Heart left ventricle (tissue), 16 donors: Measurements from ENCODE around the gene TRPM7. TPM values are rescaled to one million over a fixed set of nuclear protein-coding genes. Genes with fewer than 3 reads are reported as not detected.

Experiments used
- ATAC-seq, 4 donors: fragments of 200-7000 bp; cut with Tn5 transposase; one replicate each; pipeline ENCODE4 v1.9.1; 2020 to 2022; ENCODE audit warnings: moderate library complexity in 4 of 4, mild to moderate bottlenecking in 3 of 4, moderate number of reproducible peaks in 1 of 4
- DNase-seq, 5 donors: peaks; one replicate each; pipeline ENCODE4 v3.0.0-alpha.2; 2020
- H3K27ac ChIP-seq, 12 donors: fragments of 200-600 bp; sonication (generic) in 4 of 12; one replicate each; pipeline versions ENCODE4 v1.5.0 to v1.8.0; 2016 to 2022; ENCODE audit warnings: mild to moderate bottlenecking in 2 of 12
- H3K27me3 ChIP-seq, 9 donors: fragments of 200-600 bp; sonication (generic) in 2 of 9; one replicate each; pipeline versions ENCODE4 v1.5.1 to v1.8.0; 2016 to 2022; ENCODE audit warnings: mild to moderate bottlenecking in 3 of 9
- H3K36me3 ChIP-seq, 9 donors: fragments of 200-600 bp; sonication (generic) in 2 of 9; one replicate each; pipeline versions ENCODE4 v1.5.0 to v1.8.0; 2018 to 2022; ENCODE audit warnings: mild to moderate bottlenecking in 2 of 9
- H3K4me1 ChIP-seq, 12 donors: fragments of 200-600 bp; sonication (generic) in 4 of 12; one replicate each; pipeline versions ENCODE4 v1.5.0 to v1.8.0; 2016 to 2022; ENCODE audit warnings: mild to moderate bottlenecking in 3 of 12
- H3K4me3 ChIP-seq, 12 donors: fragments of 200-600 bp; sonication (generic) in 4 of 12; one replicate each; pipeline versions ENCODE4 v1.5.0 to v1.8.0; 2017 to 2022; ENCODE audit warnings: mild to moderate bottlenecking in 9 of 12, moderate library complexity in 4 of 12
- H3K9me3 ChIP-seq, 12 donors: fragments of 200-600 bp; sonication (generic) in 4 of 12; one replicate each; pipeline versions ENCODE4 v1.5.0 to v1.8.0; 2016 to 2022; ENCODE audit warnings: mild to moderate bottlenecking in 1 of 12
- CTCF ChIP-seq, 12 donors: fragments of 200-600 bp; sonication (generic) in 4 of 12; IDR thresholded peaks; one replicate each; pipeline versions ENCODE4 v1.5.0 to v1.8.0; 2018 to 2022; ENCODE audit warnings: antibody characterized with exemption in 12 of 12, mild to moderate bottlenecking in 5 of 12
- POLR2A ChIP-seq, 2 donors: fragments of 450-650 bp; IDR thresholded peaks; one replicate each; pipeline ENCODE4 v1.6.1; 2017; ENCODE audit warnings: antibody characterized with exemption in 2 of 2, mild to moderate bottlenecking in 2 of 2, moderate library complexity in 2 of 2
- WGBS, 4 donors: extraction: QIAGEN DNeasy Blood & Tissue Kit in 2 of 4; methylation state at CpG; one replicate each; pipeline versions ENCODE4 v1.1.5 to v1.1.7; 2013 to 2018; 5-methylcytosine and 5-hydroxymethylcytosine counted together
- intact Hi-C, 10 donors: fragments of 100-400 bp; cut with DNase I; formaldehyde crosslinking; loops; one replicate each; pipeline versions ENCODE4 v1.11.1 to v1.14.2; 2022
- polyA plus RNA-seq, 2 donors: library from polyadenylated mRNA; stranded (reverse); fragments of 200-250 nt; gene quantifications; one replicate each; pipeline ENCODE4 v1.2.3, GENCODE V29; 2013
- total RNA-seq, 9 donors: library from RNA; depleted of rRNA in 2 of 9; stranded (reverse); fragments of >200 nt in 2 of 9; fragmentation: NEBNext Ultra II Directional in 3 of 9; extraction: Animal tissue kit (Norgen Biotek cat#: 25700) in 3 of 9; gene quantifications; one replicate each; pipeline versions ENCODE4 v1.1.0 to v1.2.4, GENCODE V29; 2016 to 2023
- donor health status: ischemic (EF 13 %, LVEDD 7.1; RV severe dilation, severe dysfunction).
- donor health status: healthy with polysubstance abuse.
- donor health status: DM: no; HTN: yes; CAD: no.
- donor health status: DM: no; HTN: no; CAD: no.
- donor health status: ischemic (EF 25% LVEDD 6.9; RV normal size, moderate dysfunction).
- donor health status: ischemic (EF 25% LVEDD 5.7; RV mildly dilated, moderate dysfunction).
- donor health status: healthy.
- donor health status: DM: yes; HTN: yes; CAD: no.
- donor health status: ischemic (EF 35%, LVEDD 5.7; RV mildly dilated, moderate dysfunction).
- donor health status: nonischemic (EF 11% LVEDD 7.7; RV severe dilation, severe dysfunction).
- donor health status: DM: yes; HTN: yes; CAD: no.
- donor health status: PGD.
- donor health status: ischemic (EF 29% LVEDD 5.4; RV normal size, mild dysfunction).
- donor health status: nonischemic (EF 23%, LVEDD 6.1; RV moderate dilation, normal function).

Gene TRPM7
- total and polyA plus RNA-seq, 11 donors = 11.9 to 49.3 (median 30.6) TPM

- 43 to 54% (median 45%) methylated on average over 10 of the region's 10 CpGs for WGBS, 4 donors
- Histone ChIP-seq H3K9me3 (no peaks in the 10 kb centered on the region), H3K4me3 (peak overlapping the region; percentile 40 to 98 (median 76)), H3K4me1 (peaks cover 0 to 43% (median 24%) of the 10 kb centered on the region in 12 donors), H3K27me3 (no peaks in the 10 kb centered on the region), H3K36me3 (peaks cover 0 to 14% (median 7%) of the 10 kb centered on the region in 9 donors), H3K27ac (peak overlapping the region; percentile 87 to 99 (median 94))
- DNase-seq (no peak), ATAC-seq (no peak)
- intact Hi-C loops = loop anchor here in 5 of 10 donors (2.0 to 10.0 kb wide), 3 partner anchors 77 to 80 kb away; partner anchors contain the start of gene SPPL2A (in 5 of the 5)
- TF ChIP-seq POLR2A (IDR thresholded peaks at IDR 0.05) (no peak), CTCF (IDR thresholded peaks at IDR 0.05) (no peak)
These were observed 805 bp upstream of the TRPM7 start for GRCh38 chr15:50687302-50687902.

GRCh38 chr15:50685976-50686468 lies 575 bp downstream of the TRPM7 start:
- peak; percentile 66 to 87 (median 84) for DNase-seq
- Histone ChIP-seq H3K36me3 (peaks cover 0 to 20% (median 11%) of the 10 kb centered on the region in 9 donors), H3K27ac (peak overlapping the region; percentile 87 to 99 (median 94)), H3K4me3 (peak overlapping the region; percentile 64 to 98 (median 78)), H3K4me1 (peaks cover 0 to 52% (median 27%) of the 10 kb centered on the region in 12 donors), H3K9me3 (no peaks in the 10 kb centered on the region), H3K27me3 (no peaks in the 10 kb centered on the region)
- peak; percentile 78 to 86 (median 83) for ATAC-seq
- intact Hi-C loops = loop anchor here in 6 of 10 donors (1.0 to 10.0 kb wide), 4 partner anchors 79 to 81 kb away; partner anchors contain the start of gene SPPL2A (in 6 of the 6)
- WGBS, 4 donors = 0 to 1% (median 0%) methylated on average over 15 to 30 of the region's 30 CpGs
- TF ChIP-seq POLR2A (IDR thresholded peaks at IDR 0.05) (no peak), CTCF (IDR thresholded peaks at IDR 0.05) (no peak)

- ATAC-seq (no peak), DNase-seq (no peak)
- Histone ChIP-seq H3K9me3 (no peaks in the 10 kb centered on the region), H3K4me1 (peaks cover 0 to 55% (median 31%) of the 10 kb centered on the region in 12 donors), H3K27ac (peak overlapping the region; percentile 87 to 99 (median 94)), H3K4me3 (peak overlapping the region; percentile 64 to 98 (median 78)), H3K36me3 (peaks cover 0 to 20% (median 11%) of the 10 kb centered on the region in 9 donors), H3K27me3 (no peaks in the 10 kb centered on the region)
- intact Hi-C loops = loop anchor here in 3 of 10 donors (5.0 to 10.0 kb wide), 2 partner anchors 79 to 82 kb away; partner anchors contain the start of gene SPPL2A (in 3 of the 3)
- TF ChIP-seq CTCF (IDR thresholded peaks at IDR 0.05) (peak in 2 of 12 donors; percentile 8 to 19), POLR2A (IDR thresholded peaks at IDR 0.05) (no peak)
- WGBS, 4 donors = 31 to 43% (median 41%) methylated on average over 22 of the region's 22 CpGs
These were observed 1.2 kb downstream of the TRPM7 start for GRCh38 chr15:50685191-50685975.
